Measurements from ENCODE around the gene IFRD1.

GRCh38 chr7:112452102-112452888 is 2.0 kb downstream of the IFRD1 start:
- TF ChIP-seq FOXM1 (IDR thresholded peaks at IDR 0.05; ENCODE audit: borderline replicate concordance, low read depth) (no peak), TAF1 (IDR thresholded peaks at IDR 0.05; ENCODE audit: low read depth) (no peak), CEBPB (IDR thresholded peaks at IDR 0.05) (no peak), TCF12 (IDR thresholded peaks at IDR 0.05; ENCODE audit: low read depth) (no peak), YY1 (IDR thresholded peaks at IDR 0.05; ENCODE audit: low read depth) (no peak), RAD21 (IDR thresholded peaks at IDR 0.05; ENCODE audit: low read depth) (no peak), EP300 (IDR thresholded peaks at IDR 0.05; ENCODE audit: borderline replicate concordance) (no peak), TEAD4 (IDR thresholded peaks at IDR 0.05) (no peak), EGR1 (IDR thresholded peaks at IDR 0.05) (no peak), CREB1 (IDR thresholded peaks at IDR 0.05; ENCODE audit: low read depth) (no peak)
- TF ChIP-seq, protein P1, sequence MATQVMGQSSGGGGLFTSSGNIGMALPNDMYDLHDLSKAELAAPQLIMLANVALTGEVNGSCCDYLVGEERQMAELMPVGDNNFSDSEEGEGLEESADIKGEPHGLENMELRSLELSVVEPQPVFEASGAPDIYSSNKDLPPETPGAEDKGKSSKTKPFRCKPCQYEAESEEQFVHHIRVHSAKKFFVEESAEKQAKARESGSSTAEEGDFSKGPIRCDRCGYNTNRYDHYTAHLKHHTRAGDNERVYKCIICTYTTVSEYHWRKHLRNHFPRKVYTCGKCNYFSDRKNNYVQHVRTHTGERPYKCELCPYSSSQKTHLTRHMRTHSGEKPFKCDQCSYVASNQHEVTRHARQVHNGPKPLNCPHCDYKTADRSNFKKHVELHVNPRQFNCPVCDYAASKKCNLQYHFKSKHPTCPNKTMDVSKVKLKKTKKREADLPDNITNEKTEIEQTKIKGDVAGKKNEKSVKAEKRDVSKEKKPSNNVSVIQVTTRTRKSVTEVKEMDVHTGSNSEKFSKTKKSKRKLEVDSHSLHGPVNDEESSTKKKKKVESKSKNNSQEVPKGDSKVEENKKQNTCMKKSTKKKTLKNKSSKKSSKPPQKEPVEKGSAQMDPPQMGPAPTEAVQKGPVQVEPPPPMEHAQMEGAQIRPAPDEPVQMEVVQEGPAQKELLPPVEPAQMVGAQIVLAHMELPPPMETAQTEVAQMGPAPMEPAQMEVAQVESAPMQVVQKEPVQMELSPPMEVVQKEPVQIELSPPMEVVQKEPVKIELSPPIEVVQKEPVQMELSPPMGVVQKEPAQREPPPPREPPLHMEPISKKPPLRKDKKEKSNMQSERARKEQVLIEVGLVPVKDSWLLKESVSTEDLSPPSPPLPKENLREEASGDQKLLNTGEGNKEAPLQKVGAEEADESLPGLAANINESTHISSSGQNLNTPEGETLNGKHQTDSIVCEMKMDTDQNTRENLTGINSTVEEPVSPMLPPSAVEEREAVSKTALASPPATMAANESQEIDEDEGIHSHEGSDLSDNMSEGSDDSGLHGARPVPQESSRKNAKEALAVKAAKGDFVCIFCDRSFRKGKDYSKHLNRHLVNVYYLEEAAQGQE (IDR thresholded peaks at IDR 0.05; ENCODE audit: low read depth), result no peak
- TF ChIP-seq, protein P2, sequence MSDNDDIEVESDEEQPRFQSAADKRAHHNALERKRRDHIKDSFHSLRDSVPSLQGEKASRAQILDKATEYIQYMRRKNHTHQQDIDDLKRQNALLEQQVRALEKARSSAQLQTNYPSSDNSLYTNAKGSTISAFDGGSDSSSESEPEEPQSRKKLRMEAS (IDR thresholded peaks at IDR 0.05), result no peak
